ENCODE data around the gene SKA2.

DNA sequence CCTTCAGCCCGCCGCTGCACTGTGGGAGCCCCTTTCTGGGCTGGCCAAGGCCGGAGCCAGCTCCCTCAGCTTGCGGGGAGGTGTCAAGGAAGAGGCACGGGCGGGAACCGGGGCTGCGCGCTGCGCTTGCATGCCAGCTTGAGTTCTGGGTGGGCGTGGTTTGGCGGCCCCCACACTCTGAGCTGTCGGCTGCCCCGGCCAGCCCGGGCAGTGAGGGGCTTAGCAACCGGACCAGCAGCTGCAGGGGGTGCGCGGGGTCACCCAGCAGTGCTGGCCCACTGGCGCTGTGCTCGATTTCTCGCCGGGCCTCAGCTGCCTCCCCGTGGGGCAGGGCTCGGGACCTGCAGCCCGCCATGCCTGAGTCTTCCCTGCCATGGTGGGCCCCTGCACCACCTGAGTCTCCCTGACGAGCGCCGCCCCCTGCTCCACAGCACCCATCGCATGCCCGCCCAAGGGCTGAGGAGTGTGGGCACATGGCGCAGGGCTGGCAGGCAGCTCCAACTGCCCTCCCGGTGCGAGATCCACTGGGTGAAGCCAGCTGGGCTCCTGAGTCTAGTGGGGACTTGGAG lies 17.5 kb upstream of the SKA2 start:
- TF ChIP-seq, protein P1, sequence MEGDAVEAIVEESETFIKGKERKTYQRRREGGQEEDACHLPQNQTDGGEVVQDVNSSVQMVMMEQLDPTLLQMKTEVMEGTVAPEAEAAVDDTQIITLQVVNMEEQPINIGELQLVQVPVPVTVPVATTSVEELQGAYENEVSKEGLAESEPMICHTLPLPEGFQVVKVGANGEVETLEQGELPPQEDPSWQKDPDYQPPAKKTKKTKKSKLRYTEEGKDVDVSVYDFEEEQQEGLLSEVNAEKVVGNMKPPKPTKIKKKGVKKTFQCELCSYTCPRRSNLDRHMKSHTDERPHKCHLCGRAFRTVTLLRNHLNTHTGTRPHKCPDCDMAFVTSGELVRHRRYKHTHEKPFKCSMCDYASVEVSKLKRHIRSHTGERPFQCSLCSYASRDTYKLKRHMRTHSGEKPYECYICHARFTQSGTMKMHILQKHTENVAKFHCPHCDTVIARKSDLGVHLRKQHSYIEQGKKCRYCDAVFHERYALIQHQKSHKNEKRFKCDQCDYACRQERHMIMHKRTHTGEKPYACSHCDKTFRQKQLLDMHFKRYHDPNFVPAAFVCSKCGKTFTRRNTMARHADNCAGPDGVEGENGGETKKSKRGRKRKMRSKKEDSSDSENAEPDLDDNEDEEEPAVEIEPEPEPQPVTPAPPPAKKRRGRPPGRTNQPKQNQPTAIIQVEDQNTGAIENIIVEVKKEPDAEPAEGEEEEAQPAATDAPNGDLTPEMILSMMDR (conservative IDR thresholded peaks at IDR 0.05; ENCODE audit: low read length), result no peak
- TF ChIP-seq EZH2phosphoT487 (IDR thresholded peaks at IDR 0.05; ENCODE audit: borderline replicate concordance), result no peak

Measured in Loucy (cell line).